Panc1 (cell line): Measurements from ENCODE around the gene CLEC20A. TPM values are rescaled to one million over a fixed set of nuclear protein-coding genes. Genes with fewer than 3 reads are reported as not detected.

ENCODE experiments used
- ATAC-seq: fragments of 200-7000 bp; cut with Tn5 transposase; 2 replicates; pipeline ENCODE4 v1.9.1; 2020; ENCODE audit warnings: mild to moderate bottlenecking, moderate library complexity
- BruUV-seq: library from RNA; stranded (reverse); fragments of 400-500 nt; replicated peaks from 2 replicates; lab custom pipeline; 2021; lab: Mats Ljungman, UMichigan
- CTCF ChIA-PET: fragments of 300-600 bp; sonication (Branson Sonifier 250); formaldehyde crosslinking; loops from one replicate; lab custom pipeline; 2022; ENCODE audit warnings: antibody characterized with exemption; lab: Charles Lee
- POLR2A ChIA-PET: fragments of 300-600 bp; sonication (Branson Sonifier 250); formaldehyde crosslinking; loops from one replicate; lab custom pipeline; 2022; ENCODE audit warnings: antibody characterized with exemption; lab: Charles Lee
- DNase-seq: peaks from one replicate; pipeline ENCODE4 v3.0.0-alpha.2; 2010; ENCODE audit warnings: low read depth, low spot score
- H3K27ac ChIP-seq: 2 replicates; pipeline ENCODE4 v1.5.1; 2011; ENCODE audit warnings: mild to moderate bottlenecking, low read length, inconsistent platforms
- H3K27me3 ChIP-seq: fragments of 200-500 bp; sonication (Bioruptor generic); 2 replicates; pipeline ENCODE4 v1.6.0; 2014; ENCODE audit warnings: low read length, inconsistent platforms; ENCODE audit not compliant: control insufficient read depth, insufficient read depth
- H3K36me3 ChIP-seq: fragments of 200-500 bp; sonication (Bioruptor generic); 2 replicates; pipeline ENCODE4 v1.5.1; 2014; ENCODE audit warnings: inconsistent platforms, mild to moderate bottlenecking, low read length, moderate library complexity; ENCODE audit not compliant: control insufficient read depth, insufficient read depth
- H3K4me1 ChIP-seq: 2 replicates; pipeline ENCODE4 v1.5.1; 2011; ENCODE audit warnings: inconsistent platforms, mild to moderate bottlenecking, low read length, moderate library complexity; ENCODE audit not compliant: control insufficient read depth, insufficient read depth
- H3K4me3 ChIP-seq, 2 experiments: 2 replicates each; pipeline ENCODE4 v1.5.1; 2011 to 2012; ENCODE audit warnings: low read depth in 2 of 2, low read length in 2 of 2, mild to moderate bottlenecking in 2 of 2, inconsistent platforms in 1 of 2, moderate library complexity in 1 of 2
- H3K9me3 ChIP-seq: fragments of 200-500 bp; sonication (Bioruptor generic); 2 replicates; pipeline ENCODE4 v1.5.1; 2014; ENCODE audit warnings: low read depth, mild to moderate bottlenecking, inconsistent platforms, low read length, moderate library complexity; ENCODE audit not compliant: control insufficient read depth, insufficient read depth
- POLR2AphosphoS5 ChIP-seq: IDR thresholded peaks from 2 replicates; pipeline ENCODE4 v1.6.1; 2012; ENCODE audit warnings: mild to moderate bottlenecking, low read depth, low read length, moderate library complexity
- SIN3A ChIP-seq: IDR thresholded peaks from 2 replicates; pipeline ENCODE4 v1.6.1; 2012; ENCODE audit warnings: low read depth, mild to moderate bottlenecking, low read length, moderate library complexity, borderline replicate concordance; ENCODE audit not compliant: insufficient read depth
- TCF7L2 ChIP-seq: IDR thresholded peaks from 2 replicates; pipeline ENCODE4 v1.6.1; 2011; ENCODE audit warnings: mild to moderate bottlenecking, low read depth, low read length, inconsistent platforms
- in situ Hi-C: cut with HindIII; loops from 2 replicates; pipeline ENCODE4 v1.10.0; 2016; ENCODE audit warnings: low sequenced_read_pairs, low pct_unique_long_range_greater_than_20kb
- intact Hi-C: fragments of 100-400 bp; cut with micrococcal nuclease; formaldehyde crosslinking; loops from one replicate; pipeline ENCODE4 v1.10.0; 2022; ENCODE audit not compliant: unreplicated experiment
- total RNA-seq: library from RNA; stranded (reverse); gene quantifications from one replicate; pipeline ENCODE4 v1.2.1, GENCODE V29; 2021; ENCODE audit not compliant: unreplicated experiment
- TF ChIP-seq, protein P1 (sequence below), 2 experiments: IDR thresholded peaks; 2 replicates each; pipeline ENCODE4 v1.6.1; 2011 to 2012; ENCODE audit warnings: low read depth in 2 of 2, control low read depth in 1 of 2, low read length in 1 of 2, mild to moderate bottlenecking in 1 of 2, moderate library complexity in 1 of 2; ENCODE audit not compliant: insufficient read depth in 1 of 2
- TF ChIP-seq, protein P2 (sequence below): fragments of 450-650 bp; IDR thresholded peaks from 2 replicates; pipeline ENCODE4 v1.5.1; 2017; ENCODE audit warnings: mild to moderate bottlenecking

Gene CLEC20A
- total RNA-seq, 1 experiment from 2014 or later, result not detected

- no TSS peak for BruUV-seq
- Histone ChIP-seq H3K9me3 (no peaks in the 10 kb centered on the region), H3K36me3 (peaks cover 7% of the 10 kb centered on the region), H3K4me1 (no peaks in the 10 kb centered on the region), H3K27me3 (no peaks in the 10 kb centered on the region), H3K4me3 (no peak overlapping the region), H3K27ac (no peak overlapping the region)
- TF ChIP-seq TCF7L2 (no peak), POLR2AphosphoS5 (no peak), SIN3A (no peak)
- TF ChIP-seq, protein P1, sequence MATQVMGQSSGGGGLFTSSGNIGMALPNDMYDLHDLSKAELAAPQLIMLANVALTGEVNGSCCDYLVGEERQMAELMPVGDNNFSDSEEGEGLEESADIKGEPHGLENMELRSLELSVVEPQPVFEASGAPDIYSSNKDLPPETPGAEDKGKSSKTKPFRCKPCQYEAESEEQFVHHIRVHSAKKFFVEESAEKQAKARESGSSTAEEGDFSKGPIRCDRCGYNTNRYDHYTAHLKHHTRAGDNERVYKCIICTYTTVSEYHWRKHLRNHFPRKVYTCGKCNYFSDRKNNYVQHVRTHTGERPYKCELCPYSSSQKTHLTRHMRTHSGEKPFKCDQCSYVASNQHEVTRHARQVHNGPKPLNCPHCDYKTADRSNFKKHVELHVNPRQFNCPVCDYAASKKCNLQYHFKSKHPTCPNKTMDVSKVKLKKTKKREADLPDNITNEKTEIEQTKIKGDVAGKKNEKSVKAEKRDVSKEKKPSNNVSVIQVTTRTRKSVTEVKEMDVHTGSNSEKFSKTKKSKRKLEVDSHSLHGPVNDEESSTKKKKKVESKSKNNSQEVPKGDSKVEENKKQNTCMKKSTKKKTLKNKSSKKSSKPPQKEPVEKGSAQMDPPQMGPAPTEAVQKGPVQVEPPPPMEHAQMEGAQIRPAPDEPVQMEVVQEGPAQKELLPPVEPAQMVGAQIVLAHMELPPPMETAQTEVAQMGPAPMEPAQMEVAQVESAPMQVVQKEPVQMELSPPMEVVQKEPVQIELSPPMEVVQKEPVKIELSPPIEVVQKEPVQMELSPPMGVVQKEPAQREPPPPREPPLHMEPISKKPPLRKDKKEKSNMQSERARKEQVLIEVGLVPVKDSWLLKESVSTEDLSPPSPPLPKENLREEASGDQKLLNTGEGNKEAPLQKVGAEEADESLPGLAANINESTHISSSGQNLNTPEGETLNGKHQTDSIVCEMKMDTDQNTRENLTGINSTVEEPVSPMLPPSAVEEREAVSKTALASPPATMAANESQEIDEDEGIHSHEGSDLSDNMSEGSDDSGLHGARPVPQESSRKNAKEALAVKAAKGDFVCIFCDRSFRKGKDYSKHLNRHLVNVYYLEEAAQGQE (IDR thresholded peaks at IDR 0.05; ENCODE audit: insufficient read depth in 1 of 2, low read depth in 2 of 2, low read length in 1 of 2), result no peak
- TF ChIP-seq, protein P2, sequence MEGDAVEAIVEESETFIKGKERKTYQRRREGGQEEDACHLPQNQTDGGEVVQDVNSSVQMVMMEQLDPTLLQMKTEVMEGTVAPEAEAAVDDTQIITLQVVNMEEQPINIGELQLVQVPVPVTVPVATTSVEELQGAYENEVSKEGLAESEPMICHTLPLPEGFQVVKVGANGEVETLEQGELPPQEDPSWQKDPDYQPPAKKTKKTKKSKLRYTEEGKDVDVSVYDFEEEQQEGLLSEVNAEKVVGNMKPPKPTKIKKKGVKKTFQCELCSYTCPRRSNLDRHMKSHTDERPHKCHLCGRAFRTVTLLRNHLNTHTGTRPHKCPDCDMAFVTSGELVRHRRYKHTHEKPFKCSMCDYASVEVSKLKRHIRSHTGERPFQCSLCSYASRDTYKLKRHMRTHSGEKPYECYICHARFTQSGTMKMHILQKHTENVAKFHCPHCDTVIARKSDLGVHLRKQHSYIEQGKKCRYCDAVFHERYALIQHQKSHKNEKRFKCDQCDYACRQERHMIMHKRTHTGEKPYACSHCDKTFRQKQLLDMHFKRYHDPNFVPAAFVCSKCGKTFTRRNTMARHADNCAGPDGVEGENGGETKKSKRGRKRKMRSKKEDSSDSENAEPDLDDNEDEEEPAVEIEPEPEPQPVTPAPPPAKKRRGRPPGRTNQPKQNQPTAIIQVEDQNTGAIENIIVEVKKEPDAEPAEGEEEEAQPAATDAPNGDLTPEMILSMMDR, result no peak
- in situ Hi-C loops (no loop called here), intact Hi-C loops (no loop called here)
- no peak for ATAC-seq
- ChIA-PET CTCF (no interaction called here), POLR2A (no interaction called here)
- no peak for DNase-seq
Observed at GRCh38 chr1:178467837-178468236, 28.9 kb downstream of the CLEC20A start.

GRCh38 chr1:178465011-178465410 lies 31.8 kb downstream of the CLEC20A start:
- DNase-seq, result no peak
- no peaks in the 10 kb centered on the region for H3K9me3 ChIP-seq
- no peak for ATAC-seq
- in situ Hi-C loops (no loop called here), intact Hi-C loops (no loop called here)
- POLR2A ChIA-PET, result no interaction called here
- no peak for TF ChIP-seq TCF7L2
- TF ChIP-seq SIN3A, result no peak
- TF ChIP-seq, protein P2, result no peak
- TF ChIP-seq, protein P1 (IDR thresholded peaks at IDR 0.05; ENCODE audit: insufficient read depth in 1 of 2, low read depth in 2 of 2, low read length in 1 of 2), result no peak
- TF ChIP-seq POLR2AphosphoS5, result no peak
- H3K27me3 ChIP-seq, result no peaks in the 10 kb centered on the region
- CTCF ChIA-PET, result no interaction called here
- BruUV-seq, result no TSS peak
- no peak overlapping the region for H3K4me3 ChIP-seq
- no peak overlapping the region for H3K27ac ChIP-seq
- H3K36me3 ChIP-seq, result peaks cover 7% of the 10 kb centered on the region
- no peaks in the 10 kb centered on the region for H3K4me1 ChIP-seq
